Midbrain (tissue), 1 donor: Measurements from ENCODE around the gene STRIP2.
"Not testable (repeated sequence)": the region's sequence is repeated elsewhere in the genome, so short reads cannot be mapped to it uniquely, and the experiment has no call there.

Experiments used
- DNase-seq: peaks from one replicate; lab custom pipeline; 2025; lab: John Stamatoyannopoulos, UW

Gene STRIP2, protein sequence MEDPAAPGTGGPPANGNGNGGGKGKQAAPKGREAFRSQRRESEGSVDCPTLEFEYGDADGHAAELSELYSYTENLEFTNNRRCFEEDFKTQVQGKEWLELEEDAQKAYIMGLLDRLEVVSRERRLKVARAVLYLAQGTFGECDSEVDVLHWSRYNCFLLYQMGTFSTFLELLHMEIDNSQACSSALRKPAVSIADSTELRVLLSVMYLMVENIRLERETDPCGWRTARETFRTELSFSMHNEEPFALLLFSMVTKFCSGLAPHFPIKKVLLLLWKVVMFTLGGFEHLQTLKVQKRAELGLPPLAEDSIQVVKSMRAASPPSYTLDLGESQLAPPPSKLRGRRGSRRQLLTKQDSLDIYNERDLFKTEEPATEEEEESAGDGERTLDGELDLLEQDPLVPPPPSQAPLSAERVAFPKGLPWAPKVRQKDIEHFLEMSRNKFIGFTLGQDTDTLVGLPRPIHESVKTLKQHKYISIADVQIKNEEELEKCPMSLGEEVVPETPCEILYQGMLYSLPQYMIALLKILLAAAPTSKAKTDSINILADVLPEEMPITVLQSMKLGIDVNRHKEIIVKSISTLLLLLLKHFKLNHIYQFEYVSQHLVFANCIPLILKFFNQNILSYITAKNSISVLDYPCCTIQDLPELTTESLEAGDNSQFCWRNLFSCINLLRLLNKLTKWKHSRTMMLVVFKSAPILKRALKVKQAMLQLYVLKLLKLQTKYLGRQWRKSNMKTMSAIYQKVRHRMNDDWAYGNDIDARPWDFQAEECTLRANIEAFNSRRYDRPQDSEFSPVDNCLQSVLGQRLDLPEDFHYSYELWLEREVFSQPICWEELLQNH

DNA sequence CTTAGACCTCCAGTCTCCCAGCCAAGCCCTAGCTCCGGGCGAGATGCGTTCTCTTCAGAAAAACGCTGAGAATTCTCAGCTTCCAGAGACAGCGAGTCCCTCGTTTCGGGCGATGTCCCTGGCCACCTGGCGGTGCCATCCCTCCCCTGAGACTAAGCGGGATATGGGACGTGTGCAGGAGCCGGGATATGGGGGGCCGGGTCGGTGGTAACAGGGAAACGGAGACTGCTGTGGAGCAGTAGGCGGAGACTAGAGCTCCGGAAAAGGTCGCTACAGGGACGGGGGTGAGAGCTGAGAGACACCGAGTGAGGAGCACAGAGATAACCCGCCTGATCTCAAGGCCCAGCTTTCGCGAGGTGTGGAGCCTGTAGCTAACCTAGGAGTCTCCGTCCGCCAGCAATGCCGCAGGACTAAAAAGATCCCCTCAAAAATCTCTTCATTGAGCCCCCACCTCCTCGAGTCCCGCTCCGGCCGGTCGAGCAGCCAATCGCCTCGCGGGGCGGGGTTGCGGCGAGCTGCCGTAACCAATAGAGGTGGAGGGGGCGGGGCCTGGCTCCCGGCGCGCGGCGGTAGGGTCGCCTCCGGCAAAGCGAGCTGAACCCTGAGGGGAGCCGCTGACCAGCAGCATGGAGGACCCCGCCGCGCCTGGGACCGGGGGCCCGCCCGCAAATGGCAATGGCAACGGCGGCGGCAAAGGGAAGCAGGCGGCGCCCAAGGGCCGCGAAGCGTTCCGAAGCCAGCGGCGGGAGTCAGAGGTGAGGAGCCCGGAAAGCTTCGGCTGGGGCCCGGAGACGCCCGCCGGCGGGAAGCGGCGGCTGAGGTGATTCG lies at the start of gene STRIP2:
Gene STRIP2, plus strand, starts transcription at position 586 of the 828 bp plus-strand sequence. Its CDS starts 41 bp downstream, at position 627.
- DNase-seq = peak; percentile 93

DNA sequence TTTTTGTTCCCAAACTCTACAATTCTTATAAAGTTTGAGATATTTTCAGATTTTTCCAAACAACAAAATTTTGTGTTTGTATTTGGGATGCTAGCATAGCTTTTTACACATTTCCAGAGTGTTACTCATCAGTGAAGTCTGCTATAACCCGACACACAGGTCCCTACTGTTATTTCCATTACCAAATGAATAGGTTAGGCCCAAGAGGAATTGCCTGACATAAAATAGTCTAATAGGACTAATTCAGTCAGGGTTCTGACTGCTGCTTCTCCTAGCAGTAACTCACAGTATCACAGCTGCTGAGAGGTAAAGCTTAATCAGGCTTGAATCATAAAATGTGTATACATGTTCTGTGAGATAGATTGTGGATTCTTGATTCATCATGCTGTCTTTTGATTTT lies 49.1 kb upstream of the STRIP2 start:
- DNase-seq = no peak

DNA sequence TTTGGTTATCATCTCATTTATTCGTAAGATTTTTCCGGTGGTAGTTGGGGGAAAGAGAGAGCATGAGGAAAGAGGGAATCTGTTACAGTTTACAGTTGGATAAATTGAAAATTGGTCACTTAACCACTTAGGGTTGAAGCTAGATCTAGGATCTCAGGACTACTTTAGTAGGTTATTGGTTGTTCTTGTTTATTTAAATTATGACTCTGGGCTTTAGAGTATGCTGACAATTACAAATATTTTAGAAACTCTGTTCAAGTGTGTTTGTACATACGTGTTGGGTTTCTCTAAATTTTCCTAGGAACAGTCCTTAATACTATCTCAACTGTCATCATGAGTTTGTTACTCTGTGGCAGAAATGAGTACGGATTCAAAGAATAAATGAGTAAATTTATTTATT lies 48.6 kb upstream of the STRIP2 start:
- no peak for DNase-seq

DNA sequence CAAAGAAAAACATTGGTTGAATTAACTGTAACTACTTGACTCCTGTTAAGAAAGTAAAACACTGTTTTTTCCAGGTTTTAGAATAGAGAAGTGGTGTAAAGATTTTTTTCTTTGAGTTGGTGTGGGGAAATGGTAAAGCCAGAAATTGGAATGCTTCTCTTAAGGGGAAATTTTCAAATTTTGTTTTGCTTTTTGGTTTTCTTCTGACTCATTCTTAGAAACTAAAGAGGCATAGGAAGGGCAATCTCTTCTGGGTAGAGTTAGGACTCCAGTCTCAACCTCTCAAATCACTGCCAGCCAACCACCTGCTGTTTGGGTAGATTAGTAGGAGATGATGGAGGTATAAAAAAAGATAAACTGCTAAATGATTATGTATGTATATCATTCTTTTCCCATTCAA lies 47.7 kb upstream of the STRIP2 start:
- no peak for DNase-seq

DNA sequence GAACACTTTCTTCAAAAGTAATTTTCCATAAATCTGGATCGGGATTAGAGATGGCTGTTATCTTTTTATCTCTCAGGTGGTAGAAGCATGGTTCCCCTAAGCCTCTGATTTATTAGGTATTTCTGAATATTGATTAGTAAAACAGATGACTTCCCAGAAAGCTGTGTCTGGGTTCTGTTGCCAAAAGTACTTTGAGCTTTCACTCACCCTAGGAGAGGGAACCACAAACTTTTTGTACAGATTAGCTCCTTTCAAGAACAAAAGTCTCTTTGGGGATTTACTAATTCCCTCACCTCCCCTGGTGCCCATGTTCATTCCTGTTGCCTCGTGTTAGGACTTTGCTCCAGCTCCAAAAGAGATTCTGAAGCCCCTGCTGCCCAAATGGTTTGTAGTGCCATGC lies 46.7 kb upstream of the STRIP2 start:
- no peak for DNase-seq

DNA sequence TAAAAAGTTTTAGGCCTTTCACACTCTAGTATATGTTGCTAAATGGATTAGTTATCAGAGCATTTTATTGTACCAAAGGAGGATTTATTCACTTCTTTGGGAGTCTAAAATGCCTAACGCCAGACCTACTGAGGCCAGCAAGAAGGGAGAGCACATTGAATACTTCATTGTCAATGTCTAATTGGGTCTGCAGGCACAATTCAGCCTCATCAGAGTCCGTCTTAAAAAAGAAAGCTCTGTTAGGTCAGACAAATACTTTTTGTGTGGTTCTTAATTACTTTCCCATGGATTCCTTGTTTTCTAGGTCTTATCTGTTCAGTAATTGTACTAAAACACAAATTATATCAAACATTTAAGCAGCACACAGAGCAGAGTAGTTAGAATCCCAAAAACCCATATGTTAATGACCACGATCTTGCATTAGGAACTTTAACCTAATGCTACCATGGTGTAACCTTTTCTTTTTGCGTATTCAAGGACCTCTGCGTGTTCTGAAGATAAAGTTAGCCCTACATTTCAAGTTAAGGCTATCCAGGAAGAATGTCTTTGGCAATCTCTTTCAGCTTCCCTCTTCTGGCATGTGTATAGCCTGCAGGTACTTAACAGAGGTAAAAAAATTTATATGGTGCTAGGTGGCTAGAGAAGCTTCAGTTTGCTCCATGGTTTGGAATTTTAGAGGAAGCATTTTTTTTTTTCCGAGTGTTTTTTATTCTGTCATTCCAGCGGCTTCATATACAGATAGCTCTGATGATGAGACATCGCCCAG lies 45.7 kb upstream of the STRIP2 start:
- no peak for DNase-seq

DNA sequence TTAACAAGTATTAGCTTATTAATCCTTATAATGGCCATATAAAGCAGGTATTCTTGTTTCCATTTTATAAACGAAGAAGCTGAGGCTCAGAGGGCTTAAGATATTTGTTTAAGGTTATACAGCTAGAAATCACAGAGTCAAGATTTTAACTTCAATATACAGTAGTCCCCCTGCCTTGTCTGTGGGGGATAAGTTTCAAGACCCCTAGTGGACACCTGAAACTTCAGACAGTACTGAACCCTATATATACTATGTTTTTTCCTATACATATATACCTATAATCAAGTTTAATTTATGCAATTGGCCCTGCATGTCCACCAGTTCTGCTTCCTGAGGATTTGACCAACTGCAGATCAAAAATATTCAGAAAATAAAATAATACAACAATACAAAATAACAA lies 44.4 kb upstream of the STRIP2 start:
- no peak for DNase-seq

DNA sequence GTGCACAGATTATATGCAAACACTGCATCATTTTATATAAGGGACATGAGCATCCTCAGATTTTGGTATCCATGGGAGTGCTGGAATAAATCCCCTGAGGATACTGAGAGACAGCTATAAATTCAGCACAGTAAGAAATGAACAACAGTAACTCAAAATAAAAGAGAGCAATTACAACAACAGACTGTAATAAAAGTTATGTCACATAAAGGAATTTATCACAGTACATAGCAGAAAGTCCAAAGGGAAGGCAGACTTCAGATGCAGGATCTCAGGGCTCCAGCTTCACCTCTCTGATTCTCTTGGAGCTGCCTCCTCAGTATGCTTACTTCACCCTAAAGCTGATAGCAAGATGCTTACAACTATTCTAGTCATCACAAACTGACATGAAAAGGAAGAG lies 43.9 kb upstream of the STRIP2 start:
- DNase-seq = no peak

DNA sequence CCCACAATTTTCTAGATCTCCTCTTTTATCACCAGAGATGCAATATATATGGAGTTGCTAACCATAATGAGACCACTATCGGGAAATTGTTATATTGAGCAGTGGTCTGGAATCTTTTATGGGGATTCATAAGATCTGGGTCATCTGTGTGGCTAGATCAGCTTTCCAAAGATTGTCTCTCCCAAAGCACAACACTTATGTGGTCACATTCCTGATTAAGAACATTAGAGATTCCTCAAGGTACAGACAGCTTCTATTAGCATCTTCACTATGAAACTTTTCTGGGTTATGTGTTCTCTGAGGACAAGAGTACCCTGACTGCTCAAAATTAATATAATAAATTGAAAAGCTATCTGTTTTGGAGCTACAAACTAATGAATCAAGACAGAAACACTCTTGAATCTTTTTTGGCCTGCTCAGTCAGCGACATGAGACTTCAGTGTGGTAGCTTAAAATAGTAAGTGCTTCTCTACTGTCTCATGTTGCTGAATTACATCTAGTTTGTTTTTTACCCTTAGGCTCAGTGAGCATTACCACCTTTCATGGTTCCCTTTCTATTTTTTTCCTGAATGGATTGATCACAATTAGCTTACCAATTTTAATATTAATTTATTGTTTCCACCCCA lies 42.6 kb upstream of the STRIP2 start:
- DNase-seq = no peak

DNA sequence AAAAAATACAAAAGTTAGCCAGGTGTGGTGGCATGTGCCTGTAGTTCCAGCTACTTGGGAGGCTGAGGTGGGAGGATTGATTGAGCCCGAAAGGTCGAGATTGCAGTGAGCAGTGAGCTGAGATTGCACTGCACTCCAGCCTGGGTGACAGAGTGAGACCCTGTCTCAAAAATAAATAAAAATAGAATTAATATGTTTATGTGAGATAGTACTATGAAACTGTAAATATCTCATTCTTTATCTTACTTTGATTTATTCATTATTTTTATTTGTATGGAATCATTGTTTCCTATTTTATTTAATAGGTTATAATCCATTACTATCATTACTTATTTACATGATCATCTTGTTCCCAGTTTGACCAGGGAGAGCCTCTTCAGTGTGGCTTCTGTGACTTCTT lies 41.0 kb upstream of the STRIP2 start:
- DNase-seq = no peak

DNA sequence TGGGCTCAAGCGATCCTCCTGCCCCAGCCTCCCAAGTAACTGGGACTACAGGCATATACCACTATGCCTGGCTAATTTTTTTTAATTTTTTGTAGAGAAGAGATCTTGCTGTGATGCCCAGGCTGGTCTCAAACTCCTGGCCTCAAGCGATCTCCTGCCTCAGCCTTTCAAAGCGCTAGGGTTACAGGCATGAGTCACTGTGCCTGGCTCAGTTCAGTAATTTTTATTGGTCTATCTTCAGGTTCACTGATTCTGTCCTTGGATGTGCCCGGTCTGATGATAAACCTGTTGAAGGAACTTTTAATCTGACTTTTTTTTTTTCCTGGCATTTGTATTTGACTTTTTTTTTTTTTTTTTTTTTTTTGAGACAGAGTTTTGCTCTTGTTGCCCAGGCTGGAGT lies 40.1 kb upstream of the STRIP2 start:
- no peak for DNase-seq

DNA sequence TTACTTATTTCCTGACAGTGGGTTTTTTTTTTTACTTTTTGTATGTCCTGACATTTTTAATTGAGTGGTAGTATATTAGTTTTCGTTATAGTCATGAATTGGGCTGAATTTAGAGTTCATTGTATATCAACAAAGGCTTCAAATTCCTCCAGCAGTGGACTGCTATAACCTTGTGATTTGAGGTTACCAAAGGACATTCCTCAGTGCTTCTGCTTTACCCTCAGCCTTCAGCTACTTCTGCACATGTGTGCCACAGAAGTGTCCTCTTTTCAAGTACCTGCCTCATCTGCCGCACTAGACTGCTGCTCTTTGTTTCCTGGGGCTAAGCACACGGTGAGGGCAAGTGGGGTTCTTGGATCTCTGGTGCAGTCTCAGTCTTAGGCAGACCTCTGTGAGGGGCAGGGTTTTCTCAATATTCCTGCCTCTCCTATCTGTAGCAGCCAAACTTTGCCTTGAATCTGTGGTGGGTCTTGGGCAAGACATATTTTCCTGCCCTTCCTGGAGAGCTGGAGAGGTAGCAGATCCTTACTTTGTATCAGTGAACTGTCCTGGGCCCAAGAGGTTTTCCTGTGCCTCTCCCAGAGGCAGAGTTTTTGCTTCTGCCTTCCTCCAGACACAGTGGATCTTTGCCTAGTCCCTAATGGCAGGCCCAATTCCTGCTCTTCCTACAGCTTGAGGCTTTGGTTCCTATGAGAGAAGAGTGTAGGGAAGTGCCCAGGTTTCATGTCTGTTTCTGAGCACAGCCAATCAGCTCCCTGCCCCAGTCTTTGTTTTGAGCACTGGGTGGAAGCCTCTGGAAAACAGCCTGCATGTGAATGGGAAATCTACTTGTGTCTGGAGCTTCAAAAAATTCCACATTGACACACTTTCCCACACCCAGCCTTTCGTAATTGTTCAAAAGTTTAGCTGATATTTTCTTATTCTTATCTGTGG lies 39.0 kb upstream of the STRIP2 start:
- no peak for DNase-seq

DNA sequence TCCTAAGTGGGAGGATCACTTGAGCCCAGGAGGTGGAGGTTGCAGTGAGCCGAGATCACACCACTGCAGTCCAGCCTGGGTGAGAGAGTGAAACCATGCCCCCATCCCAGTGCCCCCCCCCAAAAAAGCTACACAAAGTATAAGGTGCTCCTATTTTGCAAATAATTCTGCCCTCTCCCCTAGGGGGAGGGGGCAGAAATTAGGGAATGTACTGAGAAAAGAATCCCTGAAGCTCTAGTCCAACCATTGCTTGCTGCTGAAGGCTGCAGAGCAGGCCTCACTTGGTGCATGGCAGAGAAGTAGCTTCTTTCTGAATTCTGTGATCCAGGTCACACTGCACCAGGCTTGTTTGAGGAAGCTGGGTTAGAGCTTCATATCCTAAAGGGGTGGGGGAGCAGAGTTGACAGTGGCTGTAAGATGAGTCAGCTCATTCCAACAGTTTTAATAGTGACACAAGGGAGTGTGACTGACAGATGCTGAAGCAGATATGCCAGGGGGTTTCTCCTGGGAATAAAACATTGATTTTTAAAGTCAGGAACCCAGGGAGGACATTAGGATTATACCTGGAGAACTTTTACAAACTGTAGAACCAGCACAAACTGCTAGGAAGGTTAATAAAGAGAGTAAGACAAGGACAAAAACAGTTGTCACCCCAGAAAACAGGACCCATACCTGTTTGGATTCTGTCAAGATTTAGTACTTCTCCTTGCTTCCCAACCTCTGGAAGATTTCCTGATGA lies 32.8 kb upstream of the STRIP2 start:
- DNase-seq = no peak

DNA sequence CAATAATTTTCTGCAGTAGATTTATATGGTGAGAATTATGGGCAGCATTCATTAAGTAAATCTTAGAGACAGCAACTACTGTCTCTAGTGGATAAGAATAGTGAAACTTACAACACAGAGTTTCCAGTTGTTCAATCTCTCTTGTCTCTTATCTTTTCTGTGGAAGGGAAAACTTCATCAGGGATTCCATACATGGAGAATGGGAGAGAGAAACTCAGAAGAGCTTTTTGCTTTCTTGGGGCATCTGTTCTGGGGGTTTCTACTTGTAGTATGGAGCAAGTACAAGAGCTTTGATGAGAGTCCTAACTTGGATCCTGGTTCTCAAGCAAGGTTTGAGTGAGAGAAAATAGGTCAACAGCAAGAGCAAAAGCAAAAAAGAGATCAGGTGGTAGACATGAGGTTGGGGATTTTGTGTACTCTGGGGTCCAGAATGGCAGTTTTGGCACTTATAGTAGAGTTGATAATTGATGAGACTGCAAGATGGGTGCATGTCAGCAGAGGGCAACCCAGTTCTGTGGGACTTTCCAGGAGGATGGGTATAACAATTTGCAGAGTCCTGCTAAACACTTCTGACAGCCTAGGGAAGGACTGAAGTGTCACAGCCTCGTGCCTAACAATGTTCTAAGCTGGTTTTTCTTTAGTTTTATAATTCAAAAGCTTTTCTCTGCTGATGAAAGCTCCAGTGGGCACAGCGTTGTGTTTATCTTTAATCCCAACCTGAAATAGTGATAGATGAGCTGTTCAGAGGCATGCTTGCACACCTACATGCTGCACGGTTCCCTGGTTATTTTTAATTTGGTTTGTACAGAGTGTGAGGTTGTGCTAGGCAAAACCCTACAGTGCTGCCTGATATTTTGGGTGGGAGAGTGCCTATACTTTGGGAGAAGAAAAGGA lies 32.0 kb upstream of the STRIP2 start:
- DNase-seq = no peak

DNA sequence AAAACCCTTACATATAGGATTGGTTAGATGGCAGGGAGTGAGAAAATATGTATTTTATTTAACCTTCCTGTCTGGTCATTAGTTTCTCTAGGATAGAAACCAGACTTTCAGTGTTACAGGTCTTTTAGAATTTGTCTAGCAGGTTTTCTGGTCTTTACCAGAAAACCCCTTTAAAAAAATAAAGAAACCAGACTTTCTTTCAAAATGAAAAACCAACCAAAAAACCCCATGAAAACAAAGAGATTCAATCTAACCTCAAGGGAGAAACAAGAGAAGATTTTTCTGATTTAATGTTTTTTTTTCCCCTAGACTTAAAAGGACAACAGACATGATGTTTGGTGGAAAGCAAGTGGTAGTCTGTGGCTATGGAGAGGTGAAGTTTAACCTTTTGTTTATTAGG lies 28.7 kb upstream of the STRIP2 start:
- DNase-seq = no peak

DNA sequence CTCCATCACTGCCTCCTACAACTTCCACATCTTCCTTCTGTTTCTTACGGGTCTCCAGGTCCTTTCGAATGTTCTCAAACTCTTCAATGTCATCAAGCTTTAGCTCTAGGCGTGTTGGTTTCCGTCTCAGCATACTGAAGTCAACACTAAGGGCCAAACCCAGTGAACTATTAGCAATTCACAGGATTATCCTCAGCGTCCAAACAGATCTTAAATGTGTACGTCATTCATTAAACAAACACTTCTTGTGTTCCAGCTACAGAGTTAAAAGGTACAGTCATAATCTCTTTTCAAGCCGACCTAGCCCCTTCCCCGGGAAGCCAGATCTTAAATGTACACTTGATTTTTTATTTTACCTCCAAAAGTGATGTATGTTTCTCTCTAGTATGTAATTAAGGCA lies 24.0 kb upstream of the STRIP2 start:
- not testable (repeated sequence) for DNase-seq

DNA sequence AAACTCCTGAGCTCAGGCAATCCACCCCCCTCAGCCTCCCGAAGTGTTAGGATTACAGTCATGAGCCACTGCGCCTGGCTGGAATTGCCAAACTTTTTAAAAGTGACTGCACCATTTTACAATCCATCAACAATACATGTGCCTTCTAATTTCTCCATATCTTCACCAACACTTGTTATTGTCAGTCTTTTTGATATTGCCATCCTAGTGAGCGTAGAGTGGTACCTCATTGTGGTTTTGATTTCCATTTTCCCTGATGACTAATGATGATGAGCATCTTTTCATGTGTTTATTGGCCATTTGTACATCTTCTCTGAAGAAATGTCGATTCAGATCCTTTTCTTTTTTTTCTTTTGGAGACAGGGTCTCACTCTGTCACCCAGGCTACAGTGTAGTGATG lies 21.7 kb upstream of the STRIP2 start:
- DNase-seq = no peak

DNA sequence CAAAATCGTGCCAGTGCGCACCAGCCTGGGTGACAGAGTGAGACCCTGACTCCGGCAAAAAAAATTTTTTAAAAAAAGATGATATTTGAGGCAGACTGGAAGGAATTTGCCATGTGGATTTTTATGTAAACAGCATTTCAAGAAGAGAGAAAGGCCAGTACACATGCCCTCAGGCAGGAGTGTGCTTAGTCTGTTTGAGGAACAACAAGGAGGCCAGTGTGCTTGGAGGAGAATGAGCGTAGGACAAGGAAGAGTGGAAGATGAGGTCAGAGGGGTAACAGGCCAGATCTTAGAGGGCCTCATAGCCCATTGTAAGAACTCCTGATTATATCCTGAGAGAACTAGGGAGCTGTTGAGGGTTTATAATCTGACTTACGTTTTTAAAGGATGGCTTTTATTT lies 17.2 kb upstream of the STRIP2 start:
- no peak for DNase-seq
